GM19238 (cell line): ENCODE data around the gene COCH.
"Not testable (repeated sequence)": the region's sequence is repeated elsewhere in the genome, so short reads cannot be mapped to it uniquely, and the experiment has no call there.

Source experiments
- DNase-seq: peaks from one replicate; pipeline ENCODE4 v3.0.0; 2011; ENCODE audit warnings: low spot score; ENCODE audit not compliant: insufficient read length

COCH gene

DNA sequence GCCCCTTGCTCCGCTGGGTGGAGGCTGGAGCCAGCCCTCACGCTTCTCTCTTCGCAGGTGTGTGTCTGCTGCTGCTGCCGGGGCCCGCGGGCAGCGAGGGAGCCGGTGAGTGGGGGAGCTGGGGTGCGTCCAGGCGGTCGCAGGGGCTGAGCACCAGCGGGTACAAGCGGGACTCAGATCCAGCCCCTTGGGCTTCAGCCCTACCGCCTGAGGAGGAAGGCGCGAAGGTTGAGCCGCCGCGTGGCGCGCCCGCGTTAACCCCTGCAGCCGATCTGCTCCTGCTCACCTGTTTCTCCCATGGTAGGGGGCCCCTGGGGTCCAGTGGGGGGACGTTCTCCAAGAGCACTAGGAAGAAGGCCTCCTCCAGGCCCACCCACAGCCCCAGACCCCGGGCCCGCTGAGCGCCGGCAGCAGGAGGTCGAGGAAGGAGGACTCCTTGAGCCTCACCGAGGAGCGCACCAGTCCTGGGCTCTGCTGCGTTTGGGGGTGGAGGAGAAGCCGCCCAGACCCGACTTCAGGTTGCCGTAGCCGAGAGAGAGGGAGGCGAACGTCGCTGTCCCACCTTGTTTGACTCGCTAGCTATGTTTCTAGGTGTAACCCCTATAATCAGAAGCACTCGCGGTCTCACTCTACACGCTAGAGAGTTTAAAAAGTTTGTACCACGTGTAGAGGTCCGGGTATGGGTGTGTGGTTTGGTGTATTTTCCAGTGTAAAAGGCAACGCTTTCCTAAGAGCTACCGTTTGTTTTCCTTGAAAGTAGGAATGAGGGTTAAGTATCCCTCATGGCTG lies 834 bp downstream of the COCH start:
- no peak for DNase-seq

DNA sequence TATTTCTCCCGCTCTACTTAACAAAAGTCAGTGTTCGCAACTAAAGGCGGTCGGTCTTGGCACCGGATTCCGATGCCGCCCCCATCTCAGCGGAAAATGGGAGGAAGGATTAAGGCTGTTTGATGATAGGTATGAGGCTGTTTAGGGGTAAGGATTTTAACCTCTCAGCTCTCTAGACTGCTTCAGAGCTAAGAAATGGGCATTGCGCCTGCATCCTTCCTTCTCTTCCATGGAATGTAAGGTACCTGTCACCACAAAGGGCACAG lies 1.4 kb downstream of the COCH start:
- no peak for DNase-seq

DNA sequence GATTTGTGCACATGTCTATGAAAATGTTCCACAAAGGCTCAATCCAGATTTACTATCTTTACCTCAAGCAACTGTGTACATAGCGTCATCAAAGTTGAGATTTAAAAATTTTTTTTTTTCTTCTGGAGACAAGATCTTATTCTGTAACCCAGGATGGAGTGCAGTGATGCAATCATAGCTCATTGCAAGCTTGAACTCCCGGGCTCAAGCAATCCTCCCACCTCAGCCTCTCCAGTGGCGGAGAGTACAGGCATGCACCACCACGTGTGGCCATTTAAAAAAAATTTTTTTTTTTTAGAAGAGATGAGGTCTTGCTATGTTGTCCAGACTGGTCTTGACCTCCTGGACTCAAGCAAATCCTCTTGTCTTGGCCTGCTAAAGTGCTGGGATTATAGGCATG lies 2.3 kb downstream of the COCH start:
- no peak for DNase-seq

DNA sequence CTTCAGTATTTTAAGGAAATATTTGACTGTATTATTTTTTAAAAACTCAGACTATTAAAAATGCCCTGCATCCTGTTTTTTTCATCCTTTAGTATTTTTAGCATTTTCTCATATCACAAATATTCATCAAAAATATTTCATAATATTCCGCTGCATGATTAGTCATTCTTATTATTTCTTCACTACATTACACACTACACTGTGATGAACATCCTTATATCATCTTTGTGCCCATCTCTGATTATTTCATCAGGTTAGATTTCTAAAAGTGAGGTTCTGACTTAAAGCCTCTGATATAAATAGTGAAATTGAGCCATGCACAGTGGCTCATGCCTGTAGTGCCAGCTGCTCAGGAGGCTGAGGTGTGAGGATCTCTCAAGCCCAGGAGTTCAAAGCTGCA lies 8.1 kb downstream of the COCH start:
- no peak for DNase-seq

DNA sequence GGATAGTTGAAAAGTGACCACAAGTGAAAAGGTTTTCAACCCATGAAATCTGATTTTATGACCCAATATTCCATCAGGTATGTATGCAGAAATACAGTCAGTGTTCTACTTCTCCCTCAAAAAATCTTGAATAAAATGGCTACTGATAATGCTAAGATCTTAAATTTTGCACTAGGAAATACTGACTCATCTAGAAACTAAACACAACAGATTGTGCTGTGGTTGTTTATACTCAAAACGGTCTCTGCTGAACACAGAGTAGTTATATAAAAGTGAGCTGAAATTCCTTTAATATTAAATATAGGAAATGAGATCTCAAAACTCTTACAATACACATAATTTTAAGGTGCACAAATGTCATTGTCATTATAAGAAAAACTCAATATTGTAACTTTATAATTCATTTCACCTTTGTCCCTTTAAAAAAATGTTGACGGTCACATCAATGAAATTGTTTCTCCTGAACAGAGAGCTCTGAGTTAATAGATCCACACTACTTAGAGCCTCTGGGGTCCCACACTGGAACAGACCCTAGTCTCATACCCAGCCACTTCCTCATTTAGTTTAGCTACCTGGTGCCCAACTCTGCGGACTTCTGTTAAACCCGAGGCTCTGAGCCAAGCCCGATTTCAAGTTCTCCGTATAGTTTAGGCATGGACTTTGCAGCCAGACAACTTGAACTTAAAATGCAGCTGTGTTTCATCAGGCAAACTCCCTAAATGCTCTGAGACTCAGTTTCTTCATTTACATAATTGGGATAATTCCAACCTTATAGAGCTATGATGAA lies 9.3 kb downstream of the COCH start:
- DNase-seq: no peak

DNA sequence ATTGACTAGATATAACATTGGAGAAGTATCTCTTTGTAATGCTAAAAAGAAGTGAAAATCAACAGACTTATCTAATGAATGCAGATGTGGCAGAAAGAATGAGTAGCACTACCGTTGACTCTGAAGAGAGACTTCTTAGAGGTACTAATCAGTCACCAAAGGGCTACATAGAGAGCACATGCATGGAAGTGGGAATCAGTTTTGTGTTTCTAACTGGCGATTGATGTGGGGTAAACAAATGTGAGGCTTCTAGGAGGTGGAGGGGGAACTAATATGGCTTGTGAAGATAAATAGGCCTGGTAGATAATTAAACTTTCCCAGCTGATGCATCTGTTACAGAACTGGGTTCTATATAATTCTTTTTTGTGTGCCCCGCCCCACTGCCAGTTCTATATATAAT lies 10.5 kb downstream of the COCH start:
- no peak for DNase-seq

DNA sequence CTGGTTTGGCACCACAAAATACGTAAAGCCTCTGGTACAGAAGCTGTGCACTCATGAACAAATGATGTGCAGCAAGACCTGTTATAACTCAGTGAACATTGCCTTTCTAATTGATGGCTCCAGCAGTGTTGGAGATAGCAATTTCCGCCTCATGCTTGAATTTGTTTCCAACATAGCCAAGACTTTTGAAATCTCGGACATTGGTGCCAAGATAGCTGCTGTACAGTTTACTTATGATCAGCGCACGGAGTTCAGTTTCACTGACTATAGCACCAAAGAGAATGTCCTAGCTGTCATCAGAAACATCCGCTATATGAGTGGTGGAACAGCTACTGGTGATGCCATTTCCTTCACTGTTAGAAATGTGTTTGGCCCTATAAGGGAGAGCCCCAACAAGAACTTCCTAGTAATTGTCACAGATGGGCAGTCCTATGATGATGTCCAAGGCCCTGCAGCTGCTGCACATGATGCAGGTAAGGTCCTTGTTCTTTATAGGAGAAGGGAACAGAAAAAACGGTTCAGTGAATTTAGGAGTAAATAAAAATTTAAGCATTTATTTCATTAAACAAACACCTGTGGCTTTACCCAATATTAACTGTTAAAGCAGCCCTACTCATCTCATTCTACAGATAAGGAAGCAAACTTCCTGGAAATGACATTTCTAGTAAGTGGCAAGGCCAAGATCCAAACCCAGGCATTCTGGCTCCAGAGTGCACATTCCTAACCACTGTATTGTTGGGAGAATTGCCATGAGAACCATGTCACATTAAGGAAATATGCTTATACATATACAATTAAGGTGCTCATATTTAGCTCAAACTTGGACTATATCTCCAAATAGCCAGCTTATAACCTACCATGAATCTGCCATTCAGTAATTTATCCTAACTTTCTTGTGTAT lies 11.7 kb downstream of the COCH start:
- DNase-seq: no peak

DNA sequence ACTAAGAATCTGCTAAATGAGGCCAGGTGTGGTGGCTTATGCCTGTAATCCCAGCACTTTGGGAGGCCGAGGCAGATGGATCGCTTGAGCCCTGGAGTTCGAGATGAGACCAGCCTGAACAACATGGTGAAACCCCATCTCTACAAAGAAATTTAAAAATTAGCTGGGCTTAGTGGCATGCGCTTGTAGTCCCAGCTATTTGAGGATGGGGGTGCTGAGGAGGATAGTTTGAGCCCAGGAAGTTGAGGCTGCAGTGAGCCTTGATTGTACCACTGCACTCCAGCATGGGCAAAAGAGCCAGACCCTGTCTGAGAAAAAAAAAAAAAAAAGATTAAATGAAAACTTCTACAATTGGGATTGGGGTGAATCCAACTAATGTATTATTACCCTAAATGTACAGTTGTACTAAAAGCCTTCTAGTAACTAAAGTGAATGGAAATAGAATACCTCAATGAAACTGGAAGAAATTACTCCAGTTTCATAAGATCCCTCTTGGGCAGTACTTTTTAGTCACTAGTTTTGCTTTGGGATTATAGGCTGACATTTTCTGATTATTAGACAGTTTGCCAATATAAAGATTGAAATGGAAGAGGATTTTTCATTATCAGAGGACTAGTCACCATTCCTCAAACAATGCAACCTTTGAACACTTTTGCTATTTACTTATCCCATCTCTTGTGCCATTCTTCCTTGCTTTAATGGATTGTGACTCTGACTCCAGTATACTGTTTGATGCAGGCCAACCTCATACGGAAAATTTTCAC lies 14.3 kb downstream of the COCH start:
- no peak for DNase-seq

DNA sequence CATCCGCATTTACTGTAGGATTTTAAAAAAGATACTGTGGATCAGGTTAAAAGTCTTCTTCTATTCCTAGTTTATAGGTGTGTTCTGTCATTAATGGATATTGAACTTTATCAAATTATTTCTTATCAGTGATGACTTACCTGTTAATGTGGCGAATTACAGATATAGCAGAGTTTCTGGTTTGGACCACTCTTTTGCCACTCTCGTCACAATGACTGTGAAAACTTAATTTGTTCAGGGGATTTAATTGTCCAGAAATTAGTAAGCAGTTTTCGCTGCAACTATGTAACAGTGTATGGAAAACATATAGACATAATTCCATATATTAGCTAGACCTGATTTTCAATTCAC lies 14.9 kb downstream of the COCH start:
- DNase-seq: no peak

DNA sequence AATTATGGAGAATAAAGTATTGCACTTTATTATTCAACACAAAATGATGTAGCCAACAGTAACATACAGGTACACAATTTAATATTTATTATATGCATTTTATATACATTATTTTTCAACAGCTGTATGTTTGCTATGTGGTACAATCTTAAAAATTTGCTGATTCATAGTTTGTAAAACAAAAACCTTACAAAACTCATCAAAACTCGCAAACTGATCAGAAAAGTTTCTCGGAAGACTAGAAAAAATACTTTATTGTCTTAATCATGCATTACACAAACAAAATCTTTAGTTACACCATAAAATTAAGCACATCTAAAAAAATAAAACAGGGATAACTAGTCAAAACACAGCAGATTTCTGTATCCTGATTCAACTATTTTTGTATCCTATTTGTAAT lies 19.5 kb downstream of the COCH start:
- no peak for DNase-seq

DNA sequence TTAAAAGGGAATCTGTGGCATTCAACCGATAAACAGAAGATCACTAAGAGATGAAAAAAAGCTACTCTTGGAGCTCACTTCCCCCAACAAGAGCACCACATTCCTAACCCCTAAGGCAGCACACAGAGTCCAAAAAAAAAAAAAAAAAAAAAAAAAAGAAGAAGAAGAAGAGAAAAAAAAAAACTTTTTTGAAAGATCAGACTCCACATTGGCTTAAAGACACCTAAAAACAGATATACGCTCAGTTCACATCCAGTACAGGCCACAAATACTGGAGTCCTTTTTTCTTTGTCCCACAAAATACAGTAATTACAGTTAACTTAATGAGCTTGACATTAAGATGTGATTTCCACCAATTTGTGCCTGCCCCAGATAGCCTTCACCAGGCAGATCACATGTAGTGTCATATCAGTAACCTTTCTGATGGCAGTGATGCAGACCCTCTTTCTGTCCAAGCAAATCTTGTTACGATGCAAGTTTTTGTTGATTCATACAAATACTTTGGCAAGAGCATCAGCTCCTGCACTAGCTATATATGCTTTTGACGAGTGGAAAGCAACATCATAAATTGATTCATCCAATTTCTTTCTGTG lies 20.7 kb downstream of the COCH start:
- no peak for DNase-seq

DNA sequence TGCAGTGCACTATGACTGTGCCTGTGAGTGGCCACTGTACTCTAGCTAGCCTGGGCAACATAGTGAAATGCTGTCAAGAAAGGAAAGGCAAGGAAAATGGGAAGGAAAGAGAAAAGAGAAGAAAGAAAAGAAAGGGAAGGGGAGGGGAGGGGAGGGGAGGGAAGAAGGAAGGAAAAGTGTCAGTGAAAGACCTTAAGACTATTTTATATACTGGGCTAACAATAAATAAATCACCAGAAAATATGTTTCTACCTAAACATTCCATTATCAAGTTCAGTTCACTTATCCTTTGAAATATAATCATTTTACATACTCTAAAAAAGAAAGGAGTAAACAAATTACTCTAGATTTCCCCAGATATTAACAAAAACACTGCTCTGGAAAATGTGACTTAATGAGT lies 22.1 kb downstream of the COCH start:
- DNase-seq: no peak

DNA sequence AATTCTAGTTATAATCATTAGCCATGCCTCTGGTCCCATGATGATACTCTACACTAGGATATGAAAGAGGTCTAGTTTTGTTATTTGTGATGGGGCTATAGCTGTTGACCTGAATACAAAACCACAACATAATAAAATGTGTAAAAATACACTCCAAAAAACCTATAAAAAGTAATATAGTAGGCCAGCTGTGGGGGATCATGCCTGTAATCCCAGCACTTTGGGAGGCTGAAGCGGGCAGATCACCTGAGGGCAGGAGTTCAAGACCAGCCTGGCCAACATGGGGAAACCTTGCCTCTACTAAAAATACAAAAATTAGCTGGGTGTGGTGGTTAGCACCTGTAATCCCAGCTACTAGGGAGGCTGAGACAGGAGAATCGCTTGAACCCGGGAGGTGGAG lies 22.8 kb downstream of the COCH start:
- not testable (repeated sequence) for DNase-seq

DNA sequence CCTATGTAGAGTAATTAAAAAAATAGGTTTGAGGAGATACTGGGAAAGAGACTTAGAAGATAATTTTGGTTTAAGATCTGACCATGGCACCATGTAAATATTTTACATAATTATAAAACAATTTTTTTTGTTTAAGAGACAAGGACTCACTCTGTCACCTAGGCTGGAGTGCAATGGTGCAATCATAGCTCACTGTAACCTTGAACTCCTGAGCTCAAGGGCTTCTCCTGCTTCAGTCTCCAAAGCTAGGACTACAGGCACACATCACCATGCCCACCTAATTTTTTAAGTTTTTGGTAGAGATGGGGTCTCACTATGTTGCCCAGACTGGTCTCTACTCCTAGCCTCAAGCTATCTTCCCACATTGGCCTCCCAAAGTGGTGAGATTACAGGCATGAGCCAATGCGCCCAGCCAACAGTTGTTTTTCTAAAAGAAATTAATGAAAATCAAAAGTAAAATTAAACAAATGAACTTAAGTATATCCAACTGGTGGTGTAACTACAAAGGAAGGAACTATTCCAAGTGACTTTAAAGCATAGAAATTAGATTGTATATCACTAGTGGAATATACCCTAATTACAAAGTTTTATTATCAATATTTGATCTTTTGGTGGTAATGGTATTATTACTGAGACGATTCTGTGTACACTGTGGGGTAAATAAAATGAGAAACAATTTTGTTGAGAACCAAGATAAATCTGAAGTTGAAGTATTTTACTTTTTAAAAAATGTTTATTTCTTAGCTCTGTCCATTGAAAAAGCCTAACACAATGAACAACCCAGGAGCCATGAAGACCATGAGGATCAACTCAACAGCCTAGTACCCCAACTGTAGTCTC lies 29.1 kb downstream of the COCH start:
- DNase-seq: no peak

DNA sequence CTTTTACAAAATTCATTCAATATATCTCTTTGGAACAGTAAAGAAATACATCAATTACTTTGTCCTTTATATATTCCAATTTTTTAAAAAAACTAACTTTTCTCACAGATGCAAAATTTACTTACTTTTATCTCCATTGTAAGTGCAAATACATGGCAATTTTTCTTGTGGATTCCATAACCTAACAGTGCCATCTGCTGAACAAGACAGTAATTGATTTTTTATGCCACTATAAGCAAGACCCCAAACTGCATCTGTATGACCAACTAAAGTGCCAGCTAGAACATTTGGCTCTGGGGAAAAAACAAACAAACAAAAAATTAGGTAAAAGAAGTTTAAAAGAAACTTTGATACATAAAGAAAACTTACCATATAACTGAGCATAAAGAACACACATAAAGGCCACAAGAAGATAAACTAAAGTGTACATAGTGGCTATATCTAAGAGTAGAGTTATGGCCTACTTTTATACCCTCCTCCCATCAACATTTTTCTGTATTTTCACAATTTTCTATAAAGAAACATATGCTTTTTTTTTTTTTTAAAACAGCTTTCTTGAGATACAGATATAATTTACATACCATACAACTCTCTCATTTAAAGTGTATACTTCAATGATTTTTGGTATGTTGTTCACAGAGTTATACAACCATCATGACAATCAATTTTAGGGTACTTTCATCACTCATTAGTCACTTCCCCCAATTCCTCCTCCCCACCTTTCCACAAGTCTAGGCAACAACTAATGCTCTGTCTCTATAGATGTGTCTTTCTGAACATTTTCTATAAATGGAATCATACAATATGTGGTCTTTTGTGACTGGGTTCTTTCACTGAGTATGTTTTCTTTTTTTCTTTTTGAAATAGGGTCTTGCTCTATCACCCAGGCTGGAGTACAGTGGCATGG lies 32.6 kb downstream of the COCH start:
- DNase-seq: no peak

DNA sequence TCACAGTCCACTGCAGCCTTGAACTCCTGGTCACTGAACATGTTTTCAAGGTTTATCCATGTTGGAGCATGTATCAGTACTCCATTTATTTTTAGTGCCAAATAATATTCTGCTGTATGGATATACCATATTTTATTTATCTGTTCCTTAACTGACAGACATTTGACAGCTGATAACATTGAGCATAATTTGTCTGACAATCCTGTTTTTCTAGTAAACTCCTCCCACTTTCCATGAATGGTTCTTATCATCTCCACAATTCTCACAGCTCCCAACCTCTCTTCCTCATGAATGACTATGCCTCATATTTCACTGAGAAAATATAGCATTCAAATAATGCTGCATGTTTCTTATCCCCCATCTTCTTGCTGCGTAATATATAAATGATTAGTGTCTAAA lies 33.3 kb downstream of the COCH start:
- DNase-seq: no peak

DNA sequence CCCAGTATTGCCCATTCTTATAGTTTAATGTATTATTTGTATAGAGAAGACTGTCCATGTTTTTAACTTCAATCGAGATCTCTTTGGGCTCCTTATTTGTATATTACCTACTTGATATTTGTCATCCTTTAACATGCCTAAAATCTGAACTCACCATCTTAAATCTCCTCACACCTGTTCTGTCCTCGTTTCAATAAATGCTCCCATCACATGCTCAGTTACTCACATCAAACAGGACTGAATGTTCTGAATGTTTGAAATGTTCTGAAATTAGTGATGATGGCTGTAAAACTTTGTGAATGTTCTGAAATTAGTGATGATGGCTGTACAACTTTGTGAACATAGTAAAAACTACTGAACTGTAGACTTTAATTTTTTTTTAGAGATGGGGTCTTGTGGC lies 34.5 kb downstream of the COCH start:
- no peak for DNase-seq

DNA sequence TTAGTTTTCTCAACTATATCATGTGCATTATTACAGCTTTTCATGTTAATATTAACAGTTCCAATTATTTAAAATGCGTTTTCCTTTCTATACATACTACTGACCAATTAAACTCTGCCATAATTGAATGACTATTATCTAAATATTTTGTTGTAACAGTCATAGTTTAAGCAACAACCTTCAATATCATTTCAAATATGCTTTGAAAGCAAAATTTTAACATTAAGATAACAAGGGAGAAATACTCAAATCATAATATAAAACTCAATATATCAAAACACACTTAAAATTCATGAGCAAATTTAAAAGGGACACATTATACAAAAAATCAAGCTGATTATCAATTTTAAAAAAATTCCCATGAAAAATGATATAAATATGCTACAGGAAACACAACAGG lies 40.5 kb downstream of the COCH start:
- DNase-seq: no peak

DNA sequence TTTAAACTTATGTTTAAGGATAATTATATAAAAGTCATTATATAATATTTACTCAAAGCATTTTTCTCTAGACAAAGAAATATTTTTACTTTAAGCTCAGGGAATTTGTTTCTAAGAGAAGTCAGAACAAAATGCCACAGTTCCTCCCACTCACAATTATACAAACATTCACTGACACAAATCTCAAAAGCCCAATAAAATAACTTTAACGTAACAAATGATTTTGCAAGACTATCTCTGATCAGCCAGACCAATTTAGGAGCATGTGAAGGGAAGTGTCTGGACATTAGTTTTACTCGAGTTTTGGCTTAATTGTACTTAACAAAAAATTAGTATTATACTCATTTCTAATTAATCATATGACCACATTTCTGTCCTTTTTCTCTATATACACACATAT lies 41.2 kb downstream of the COCH start:
- DNase-seq: no peak
